ENCODE results near the gene MYH9.

Gene MYH9

GRCh38 chr22:36366291-36366708, 21.5 kb downstream of the MYH9 start:
- no peak for DNase-seq

DNA sequence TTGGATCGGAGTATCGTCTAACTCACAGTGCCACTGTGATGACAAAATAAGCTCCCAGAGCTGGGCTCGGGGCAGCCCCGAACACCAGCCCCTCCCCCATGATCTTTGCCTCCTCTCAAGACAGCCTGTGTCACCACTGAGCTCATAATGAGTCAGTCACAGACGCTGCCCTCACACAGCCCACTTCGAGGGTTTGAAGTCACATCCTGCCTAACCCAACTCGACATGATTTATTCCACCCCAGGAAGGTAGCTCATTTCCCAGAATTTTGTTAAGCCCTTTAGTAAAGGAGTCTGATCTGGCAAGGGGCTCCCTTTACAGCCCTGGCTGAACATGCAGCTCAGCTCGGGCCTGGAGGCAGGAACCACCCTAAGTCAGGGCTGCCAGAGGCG, 22.8 kb downstream of the MYH9 start:
- DNase-seq = peak; percentile 43

DNA sequence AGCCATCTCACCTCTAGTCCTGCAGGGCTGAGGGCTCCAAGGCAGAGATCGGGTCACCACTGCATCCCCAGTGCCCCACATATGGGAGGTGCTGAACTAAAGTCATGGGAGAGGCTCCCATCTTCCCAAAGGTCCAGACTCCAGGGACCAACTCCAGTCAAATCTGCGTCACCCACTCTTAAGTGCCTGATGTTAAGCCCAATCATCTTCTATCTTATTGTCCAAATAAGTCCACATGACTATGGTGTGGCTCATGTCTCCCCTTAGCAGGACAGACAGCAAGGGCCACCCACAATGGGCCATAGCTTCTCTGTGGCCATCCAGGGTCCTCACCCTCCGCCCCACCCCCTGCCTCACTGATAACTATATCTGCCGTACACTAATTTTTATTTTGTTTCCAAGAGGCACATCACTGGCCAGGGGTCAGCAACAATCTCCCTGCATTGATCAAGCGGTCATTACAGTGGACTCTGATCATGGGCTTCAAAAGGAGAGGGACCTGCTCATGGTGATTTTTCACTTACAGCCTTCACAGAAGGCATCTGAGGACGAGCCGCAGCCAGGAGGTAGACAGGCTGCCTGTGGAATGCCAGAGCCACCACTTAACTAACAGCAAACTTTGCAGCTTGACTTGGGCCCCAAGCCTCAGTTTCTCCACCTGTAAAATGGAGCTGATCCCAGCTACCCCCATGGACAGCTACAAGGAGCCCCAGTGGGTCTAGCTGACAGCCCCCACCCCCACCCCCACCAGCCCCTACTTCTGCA, 23.3 kb downstream of the MYH9 start:
- DNase-seq = no peak

DNA sequence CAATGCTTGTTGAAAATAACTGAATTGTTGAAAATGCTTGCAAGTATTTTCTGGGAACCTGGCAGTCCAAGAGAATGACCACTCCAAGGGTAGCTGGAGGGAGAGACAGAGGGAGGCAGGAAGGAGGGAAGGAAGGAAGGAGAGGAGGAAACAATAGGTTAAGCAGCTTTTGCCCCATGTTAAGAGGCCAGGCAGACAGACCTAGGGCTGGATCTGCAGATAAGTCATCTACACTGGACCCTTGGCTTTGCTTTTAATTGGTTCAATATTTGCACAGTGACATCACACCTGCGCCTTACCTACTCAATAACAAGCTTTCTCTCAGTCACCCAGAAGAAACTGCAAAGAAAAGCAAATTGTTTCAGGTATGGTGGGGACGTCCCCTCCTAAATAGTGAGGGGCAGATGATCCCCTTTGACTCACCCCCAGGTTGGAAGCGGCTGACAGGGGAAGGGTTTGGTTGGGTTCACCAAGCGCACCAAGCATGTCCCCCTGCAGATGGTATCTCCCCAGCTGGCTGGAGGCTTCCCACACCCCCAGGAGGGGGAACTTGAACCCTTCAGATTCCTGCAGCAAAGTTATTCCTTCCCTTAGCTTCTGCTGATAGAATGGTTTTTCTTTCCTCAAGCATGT, 24.3 kb downstream of the MYH9 start:
- no peak for DNase-seq

DNA sequence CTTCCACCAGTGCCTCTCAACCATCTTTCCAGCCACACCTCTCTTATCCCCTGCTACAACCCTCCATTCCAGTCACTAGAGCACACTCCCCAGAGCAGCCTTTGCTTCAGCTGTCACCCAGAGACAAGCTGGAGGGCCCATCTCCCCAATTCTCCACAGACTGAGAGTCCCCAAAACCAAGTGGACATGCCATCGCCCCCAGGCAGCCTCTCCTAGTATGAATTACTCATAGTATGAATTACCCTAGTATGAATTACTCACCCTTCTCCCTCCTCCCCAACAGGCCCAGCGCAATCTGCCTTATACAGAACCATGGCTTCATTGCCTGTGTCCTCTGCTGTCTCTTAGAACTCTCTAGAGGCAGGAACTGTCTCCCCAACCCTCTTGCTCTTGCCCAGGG, 24.8 kb downstream of the MYH9 start:
- DNase-seq = no peak

- no peak for DNase-seq
Observed at GRCh38 chr22:36362075-36362474, 25.7 kb downstream of the MYH9 start.

- DNase-seq = no peak
Observed at GRCh38 chr22:36360871-36361383, 26.8 kb downstream of the MYH9 start.

GRCh38 chr22:36360011-36360410, 27.8 kb downstream of the MYH9 start:
- no peak for DNase-seq

GRCh38 chr22:36359470-36359996, 28.2 kb downstream of the MYH9 start:
- no peak for DNase-seq

- DNase-seq = no peak
Observed at GRCh38 chr22:36358533-36359469, 29.0 kb downstream of the MYH9 start.

GRCh38 chr22:36356708-36357624, 30.8 kb downstream of the MYH9 start:
- no peak for DNase-seq

GRCh38 chr22:36355894-36356293, 31.9 kb downstream of the MYH9 start:
- DNase-seq = no peak

GRCh38 chr22:36355362-36355761, 32.4 kb downstream of the MYH9 start:
- DNase-seq = no peak

GRCh38 chr22:36352803-36353507, 34.8 kb downstream of the MYH9 start:
- DNase-seq = no peak

GRCh38 chr22:36351921-36352802, 35.6 kb downstream of the MYH9 start:
- no peak for DNase-seq

DNA sequence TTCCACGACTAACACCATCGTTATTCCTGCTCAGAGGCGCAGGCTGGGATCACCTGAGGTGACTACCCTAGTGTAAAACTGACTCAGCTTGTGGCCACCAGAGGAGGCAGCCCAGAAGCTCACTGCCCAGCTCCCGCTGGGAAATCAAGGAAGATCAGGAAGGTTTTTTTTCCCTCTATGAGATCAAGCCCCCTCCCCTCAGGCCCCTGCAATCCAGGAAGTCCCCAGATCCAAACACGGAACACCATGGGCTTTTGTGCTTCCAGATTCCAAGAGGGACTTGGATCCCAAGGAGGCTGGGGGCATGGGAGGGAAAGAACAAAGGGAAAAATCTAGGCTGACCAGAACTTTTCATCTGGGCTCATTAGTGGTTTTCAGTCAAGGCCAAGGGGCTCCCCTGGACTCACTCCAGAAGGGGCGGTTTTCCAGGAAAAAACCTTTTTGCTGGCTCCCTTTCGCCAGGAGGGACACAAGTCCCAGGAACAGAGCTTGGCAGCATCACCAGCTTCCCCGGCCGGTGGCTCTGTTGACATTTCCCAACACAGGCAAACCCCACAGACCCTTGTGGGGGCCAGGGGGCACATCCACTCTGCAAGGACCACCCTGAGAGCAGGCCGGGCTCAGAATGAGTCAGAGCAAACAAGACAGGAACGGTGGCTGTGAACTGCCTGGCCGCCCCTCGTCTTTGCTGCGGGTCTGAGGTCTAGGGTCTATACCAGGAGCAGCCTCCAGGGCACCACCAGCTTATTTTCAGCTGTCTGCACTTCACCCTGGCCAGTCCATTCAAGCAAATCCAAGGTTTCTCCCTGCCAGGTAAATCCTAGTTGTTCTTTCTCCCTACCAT, 36.8 kb downstream of the MYH9 start:
- no peak for DNase-seq

GRCh38 chr22:36349726-36350125, 38.0 kb downstream of the MYH9 start:
- DNase-seq = no peak

- DNase-seq = no peak
Observed at GRCh38 chr22:36348760-36349159, 39.0 kb downstream of the MYH9 start.

- DNase-seq = no peak
Observed at GRCh38 chr22:36347094-36347493, 40.7 kb downstream of the MYH9 start.
